GM18517 (cell line): ENCODE measurements around the gene EPX.

Experiments
- ATAC-seq: cut with Tn5 transposase; IDR thresholded peaks from one replicate; pipeline ENCODE4 v1.9.1; 2021; ENCODE audit warnings: mild to moderate bottlenecking, moderate library complexity; ENCODE audit not compliant: unreplicated experiment

The EPX gene

DNA sequence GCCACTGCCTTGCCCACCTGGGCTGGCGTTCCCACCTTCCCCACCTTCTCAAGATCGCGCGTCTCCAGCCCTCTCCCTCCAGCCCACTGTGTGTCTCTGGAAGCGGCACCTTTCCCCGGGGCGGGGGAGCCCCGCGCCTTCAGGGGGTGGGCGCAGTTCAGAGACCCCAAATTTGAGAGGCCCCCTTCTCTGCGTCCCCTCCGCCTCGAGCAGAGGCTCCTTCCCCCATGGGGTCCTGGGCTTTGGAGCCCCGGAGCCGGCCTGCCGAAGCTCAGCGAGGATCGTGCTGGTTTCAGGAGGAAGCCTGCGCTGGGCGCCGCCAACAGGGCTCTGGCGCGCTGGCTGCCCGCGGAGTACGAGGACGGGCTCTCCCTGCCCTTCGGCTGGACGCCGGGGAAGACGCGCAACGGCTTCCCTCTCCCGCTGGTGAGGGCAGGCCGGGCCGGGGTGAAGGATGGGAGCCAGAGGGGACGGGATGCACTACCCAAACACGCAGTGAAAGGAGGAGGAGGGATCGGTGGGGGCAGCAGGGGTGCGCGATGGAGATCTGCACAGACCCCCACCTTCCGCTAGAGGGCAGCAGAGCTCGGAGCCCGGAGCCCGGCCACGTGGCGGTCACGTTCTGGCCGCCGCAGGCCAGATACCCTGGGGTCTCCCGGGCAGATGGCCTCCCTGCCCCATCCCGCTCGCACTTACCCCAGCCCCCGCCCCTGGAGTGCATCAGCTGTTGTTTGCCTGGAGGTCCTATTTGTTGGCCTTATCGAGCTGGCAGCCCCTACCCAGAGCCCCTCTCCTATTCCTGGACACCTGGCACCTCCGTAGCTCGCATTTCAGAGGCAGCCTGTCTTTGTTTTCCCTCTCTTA lies 57.0 kb downstream of the EPX start:
- ATAC-seq, result no peak

DNA sequence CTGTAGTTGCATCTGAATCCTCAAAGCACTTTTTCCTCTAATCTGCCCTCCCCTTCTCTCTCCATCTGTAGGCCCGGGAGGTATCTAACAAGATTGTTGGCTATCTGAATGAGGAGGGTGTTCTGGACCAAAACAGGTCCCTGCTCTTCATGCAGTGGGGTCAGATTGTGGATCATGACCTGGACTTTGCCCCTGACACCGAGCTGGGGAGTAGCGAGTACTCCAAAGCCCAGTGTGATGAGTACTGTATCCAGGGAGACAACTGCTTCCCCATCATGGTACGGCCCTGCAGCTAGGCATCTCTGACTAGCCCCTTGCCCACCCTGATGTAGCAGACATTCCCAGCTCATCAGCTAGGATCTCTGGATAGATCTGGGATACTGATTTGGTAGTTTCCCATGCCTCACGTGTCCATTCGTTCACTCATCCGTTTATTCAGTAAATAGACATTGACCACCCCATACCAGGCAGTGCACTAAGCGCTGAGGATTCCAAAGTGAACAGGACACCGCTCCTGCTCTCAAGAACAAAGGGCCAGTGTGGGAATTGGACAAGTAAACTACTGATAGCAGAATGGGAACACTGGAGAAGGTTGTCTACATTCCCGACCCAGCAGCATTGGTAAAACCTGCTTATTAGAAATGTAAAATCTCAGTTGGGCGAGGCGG lies 58.0 kb downstream of the EPX start:
- no peak for ATAC-seq

DNA sequence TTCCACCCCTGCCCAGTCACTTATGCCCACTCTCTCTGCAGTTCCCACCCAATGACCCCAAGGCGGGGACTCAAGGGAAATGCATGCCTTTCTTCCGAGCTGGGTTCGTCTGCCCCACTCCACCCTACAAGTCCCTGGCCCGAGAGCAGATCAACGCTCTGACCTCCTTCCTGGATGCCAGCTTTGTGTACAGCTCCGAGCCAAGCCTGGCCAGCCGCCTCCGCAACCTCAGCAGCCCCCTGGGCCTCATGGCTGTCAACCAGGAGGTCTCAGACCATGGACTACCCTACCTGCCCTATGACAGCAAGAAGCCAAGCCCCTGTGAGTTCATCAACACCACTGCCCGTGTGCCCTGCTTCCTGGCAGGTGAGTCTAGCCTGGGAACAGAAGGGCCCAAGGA lies 59.6 kb downstream of the EPX start:
- ATAC-seq, result no peak

DNA sequence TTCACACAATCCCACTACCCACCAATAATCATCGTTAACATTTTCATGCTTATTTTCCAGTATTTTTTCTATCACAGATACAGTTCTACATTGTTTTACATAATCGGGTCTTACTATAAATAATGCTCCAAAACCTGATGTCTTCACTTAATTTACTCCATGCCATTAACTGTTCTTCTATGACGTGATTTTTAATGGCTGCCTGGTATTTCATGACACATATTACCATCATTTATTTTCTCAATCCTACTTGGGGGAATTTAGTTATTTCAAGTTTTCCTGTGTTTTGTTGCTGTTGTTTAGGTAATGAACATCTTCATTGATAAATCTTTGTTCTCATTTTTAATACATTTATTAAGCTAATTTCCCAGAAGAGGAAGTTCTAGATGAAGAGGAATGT lies 60.6 kb downstream of the EPX start:
- no peak for ATAC-seq
